GM12865 (cell line): ENCODE results near the gene CCL18.
"Not testable (repeated sequence)": the region's sequence is repeated elsewhere in the genome, so short reads cannot be mapped to it uniquely, and the experiment has no call there.

ENCODE experiments used
- DNase-seq: peaks from one replicate; pipeline ENCODE4 v3.0.0; 2010; ENCODE audit warnings: low read depth
- H3K4me3 ChIP-seq: 2 replicates; pipeline ENCODE4 v1.5.1; 2011; ENCODE audit warnings: mild to moderate bottlenecking, low read depth, low read length, control low read depth
- TF ChIP-seq, protein P1 (sequence below): IDR thresholded peaks from 2 replicates; pipeline ENCODE4 v1.5.1; 2011; ENCODE audit warnings: low read length, control low read depth, low read depth, inconsistent platforms; ENCODE audit not compliant: insufficient read depth; ENCODE audit errors: missing control alignments

Gene CCL18

DNA sequence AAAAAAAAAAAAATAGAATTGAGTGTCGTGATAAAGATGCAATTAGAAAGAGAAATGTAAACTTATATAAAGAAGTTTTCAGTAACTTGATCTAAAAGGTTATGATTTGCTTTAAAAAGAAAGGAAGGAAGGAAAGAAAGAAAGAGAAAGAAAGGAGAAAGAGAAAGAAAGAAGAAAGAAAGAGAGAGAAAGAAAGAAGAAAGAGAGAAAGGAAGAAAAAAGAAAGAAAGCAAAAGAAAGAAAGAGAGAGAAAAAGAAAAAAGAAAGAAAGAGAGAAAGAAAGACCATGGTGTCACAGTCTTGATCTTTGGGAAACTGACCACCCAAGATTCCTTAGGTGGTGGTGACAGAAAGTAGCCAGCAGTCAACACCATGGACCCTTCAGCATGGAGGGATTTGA lies 30.2 kb downstream of the CCL18 start:
- no peak for DNase-seq
- no peak overlapping the region for H3K4me3 ChIP-seq
- TF ChIP-seq, protein P1, sequence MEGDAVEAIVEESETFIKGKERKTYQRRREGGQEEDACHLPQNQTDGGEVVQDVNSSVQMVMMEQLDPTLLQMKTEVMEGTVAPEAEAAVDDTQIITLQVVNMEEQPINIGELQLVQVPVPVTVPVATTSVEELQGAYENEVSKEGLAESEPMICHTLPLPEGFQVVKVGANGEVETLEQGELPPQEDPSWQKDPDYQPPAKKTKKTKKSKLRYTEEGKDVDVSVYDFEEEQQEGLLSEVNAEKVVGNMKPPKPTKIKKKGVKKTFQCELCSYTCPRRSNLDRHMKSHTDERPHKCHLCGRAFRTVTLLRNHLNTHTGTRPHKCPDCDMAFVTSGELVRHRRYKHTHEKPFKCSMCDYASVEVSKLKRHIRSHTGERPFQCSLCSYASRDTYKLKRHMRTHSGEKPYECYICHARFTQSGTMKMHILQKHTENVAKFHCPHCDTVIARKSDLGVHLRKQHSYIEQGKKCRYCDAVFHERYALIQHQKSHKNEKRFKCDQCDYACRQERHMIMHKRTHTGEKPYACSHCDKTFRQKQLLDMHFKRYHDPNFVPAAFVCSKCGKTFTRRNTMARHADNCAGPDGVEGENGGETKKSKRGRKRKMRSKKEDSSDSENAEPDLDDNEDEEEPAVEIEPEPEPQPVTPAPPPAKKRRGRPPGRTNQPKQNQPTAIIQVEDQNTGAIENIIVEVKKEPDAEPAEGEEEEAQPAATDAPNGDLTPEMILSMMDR, result no peak

DNA sequence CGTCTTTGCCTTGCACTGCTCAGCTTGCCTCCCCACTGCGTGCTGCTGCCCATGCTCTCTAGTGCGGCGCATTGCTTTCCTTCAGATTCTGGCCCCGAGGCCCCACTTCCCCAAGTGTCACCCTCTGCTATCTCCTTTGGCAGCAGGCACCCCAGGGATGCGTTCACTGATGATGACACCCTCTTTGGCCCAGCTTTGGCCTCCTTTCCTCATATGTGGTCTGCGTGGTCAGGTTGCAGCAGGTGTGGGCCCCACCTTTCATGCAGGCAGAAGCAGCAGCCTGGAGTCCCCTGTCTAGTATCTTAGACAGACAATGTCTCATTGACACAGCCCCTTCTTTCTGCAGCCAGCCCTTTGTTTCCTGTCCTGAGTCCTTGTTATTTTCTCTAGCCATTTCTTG lies 30.7 kb downstream of the CCL18 start:
- peak; percentile 30 for DNase-seq
- H3K4me3 ChIP-seq, result no peak overlapping the region

DNA sequence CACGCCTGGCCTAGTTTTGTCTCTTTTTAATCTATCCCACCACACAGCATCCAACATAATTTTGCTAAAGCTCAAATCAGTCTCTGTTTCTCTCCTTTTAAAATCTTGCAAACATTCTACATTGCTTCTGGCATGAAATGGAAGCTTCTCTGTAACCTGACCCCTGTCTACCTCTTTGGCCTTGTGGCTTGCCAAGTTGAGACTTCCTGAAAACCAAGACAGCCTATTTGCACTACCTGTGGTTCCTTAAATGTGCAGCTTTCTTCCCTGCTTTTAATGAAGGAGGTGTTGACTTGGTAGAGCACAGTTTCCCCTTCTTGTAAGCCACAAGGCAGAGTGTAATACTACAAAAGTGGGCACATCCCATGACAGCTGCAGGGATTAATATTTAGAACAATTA lies 31.9 kb downstream of the CCL18 start:
- TF ChIP-seq, protein P1, result no peak
- peak; percentile 19 for DNase-seq

More for the DNA sequence above, 30.7 kb downstream of the CCL18 start:
- TF ChIP-seq, protein P1, result no peak

DNA sequence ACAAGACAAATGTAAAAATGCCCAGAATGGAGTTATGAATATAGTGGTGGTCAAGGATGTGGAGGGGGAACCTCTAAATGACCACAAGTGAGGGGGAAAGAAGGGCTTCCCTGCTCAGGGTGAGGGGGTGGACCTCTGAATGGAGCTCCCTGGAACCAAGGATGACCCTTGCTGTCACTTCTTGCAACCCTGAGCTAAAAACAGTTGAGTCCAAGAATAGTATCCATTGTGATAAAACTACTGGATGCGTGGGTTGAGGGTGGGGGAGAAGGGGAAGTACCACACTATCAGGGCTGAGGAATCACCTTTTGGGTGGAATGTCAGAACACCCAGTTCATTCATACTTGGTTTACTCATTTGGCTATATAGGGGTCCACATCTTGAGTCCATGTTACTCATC lies 34.9 kb downstream of the CCL18 start:
- H3K4me3 ChIP-seq, DNase-seq: not testable (repeated sequence)

More for the DNA sequence above, 31.9 kb downstream of the CCL18 start:
- H3K4me3 ChIP-seq, result no peak overlapping the region

DNA sequence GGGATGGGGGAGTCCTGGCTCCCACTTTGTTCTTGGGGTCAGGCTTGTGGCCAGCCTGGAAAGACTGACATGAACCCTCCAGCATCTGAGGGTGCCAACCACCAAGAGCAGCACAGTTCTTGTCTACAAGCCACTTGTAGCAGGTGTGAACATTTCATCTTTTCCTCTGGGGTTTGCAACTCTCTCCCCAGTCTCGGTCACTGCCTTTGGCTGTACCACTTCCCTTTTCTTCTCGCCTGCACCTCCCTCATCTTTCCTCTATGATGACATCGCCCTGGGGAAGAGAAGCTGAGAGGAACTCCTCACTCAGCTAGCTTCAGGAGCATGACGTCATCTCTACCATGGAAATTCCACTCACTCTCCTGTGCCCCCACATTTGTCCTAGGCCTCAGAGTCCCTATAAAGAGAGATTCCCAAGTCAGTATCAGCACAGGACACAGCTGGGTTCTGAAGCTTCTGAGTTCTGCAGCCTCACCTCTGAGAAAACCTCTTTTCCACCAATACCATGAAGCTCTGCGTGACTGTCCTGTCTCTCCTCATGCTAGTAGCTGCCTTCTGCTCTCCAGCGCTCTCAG lies 39.4 kb downstream of the CCL18 start, which contains the start of gene CCL4:
CCL4 (plus strand) TSS at position 427 of the 575 bp plus-strand sequence; CDS start at position 506, 79 bp downstream.
- not testable (repeated sequence) for H3K4me3 ChIP-seq
- peak; percentile 72 for DNase-seq

DNA sequence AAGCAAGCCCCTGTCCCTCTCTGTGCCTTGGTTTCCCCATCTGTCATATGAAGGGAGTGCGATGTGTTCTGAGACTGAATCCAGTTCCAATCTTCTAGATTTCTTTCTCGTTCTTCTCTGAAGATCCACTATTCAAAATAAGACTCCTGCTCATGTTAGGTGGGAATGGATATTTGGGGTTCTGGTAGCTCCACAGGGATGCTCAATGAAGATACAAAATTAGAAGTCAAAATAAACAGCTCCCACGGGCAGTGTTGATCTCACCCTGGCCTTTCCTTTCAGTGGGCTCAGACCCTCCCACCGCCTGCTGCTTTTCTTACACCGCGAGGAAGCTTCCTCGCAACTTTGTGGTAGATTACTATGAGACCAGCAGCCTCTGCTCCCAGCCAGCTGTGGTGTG lies 40.2 kb downstream of the CCL18 start:
- H3K4me3 ChIP-seq, DNase-seq: not testable (repeated sequence)

DNA sequence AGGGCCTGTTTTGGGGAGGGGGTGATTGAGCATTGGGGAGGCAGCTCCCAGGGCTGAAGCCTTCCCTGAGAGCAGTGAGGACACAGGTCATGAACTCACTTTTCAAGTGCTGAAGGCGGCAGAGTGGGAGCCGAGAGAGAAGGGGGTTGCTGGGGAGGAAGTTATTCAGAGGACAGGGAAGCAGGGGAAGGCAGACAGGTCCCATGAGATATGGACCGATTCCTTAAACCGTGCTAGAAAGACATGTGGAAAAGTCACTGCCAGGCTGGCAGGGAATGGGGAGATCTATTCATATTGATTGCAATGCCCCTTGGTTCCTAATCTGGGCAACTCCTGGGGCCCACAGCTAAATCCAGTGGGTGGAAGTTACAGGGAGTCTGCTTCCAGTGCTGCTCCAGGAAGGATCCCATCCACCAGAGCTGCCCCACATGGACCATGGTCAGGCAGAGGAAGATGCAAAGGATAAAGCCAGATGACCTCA lies 40.7 kb downstream of the CCL18 start:
- no peak for DNase-seq
- TF ChIP-seq, protein P1, result no peak
- H3K4me3 ChIP-seq, result no peak overlapping the region

DNA sequence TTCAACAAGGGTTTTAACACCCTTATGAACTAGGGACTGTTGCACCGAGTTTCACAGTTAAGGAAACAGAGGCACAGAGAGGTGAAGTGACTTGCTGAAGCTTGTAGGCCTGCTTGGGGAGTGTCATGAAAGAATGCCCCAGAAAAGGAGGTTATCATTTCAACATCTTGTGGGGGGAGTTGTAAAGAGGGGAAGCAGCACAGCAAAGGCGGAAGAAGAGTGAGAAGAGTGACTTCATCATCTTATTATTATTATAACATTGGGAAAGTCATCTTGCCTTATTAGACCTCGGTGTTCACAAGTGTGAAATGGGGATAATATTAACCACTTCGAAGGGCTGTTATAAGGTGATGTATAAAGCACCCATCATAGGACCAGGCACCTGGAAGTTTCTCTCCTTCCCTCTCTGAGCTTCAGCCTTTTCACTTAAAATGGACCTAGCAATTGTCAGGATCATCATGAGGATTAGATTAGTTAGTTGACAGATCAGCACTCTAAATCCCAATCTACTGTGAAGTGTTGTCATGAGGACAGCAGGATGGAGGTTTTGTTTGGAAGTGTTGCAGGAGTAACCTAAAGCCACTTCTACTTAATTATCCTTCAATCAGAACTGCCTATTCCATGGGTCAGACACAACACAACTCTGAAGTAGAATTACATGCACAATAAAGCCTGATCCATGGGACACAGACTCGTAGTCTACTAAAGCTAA lies 41.9 kb downstream of the CCL18 start:
- TF ChIP-seq, protein P1, result no peak
- no peak overlapping the region for H3K4me3 ChIP-seq
- no peak for DNase-seq
